Ishikawa (cell line): ENCODE results near the gene SVEP1.

Source experiments
- CEBPB ChIP-seq: IDR thresholded peaks from 2 replicates; pipeline ENCODE4 v1.6.1; 2012
- CREB1 ChIP-seq: IDR thresholded peaks from 2 replicates; pipeline ENCODE4 v1.6.1; 2012; ENCODE audit warnings: low read depth
- EGR1 ChIP-seq: IDR thresholded peaks from 2 replicates; pipeline ENCODE4 v1.6.1; 2012
- EP300 ChIP-seq: IDR thresholded peaks from 2 replicates; pipeline ENCODE4 v1.6.1; 2012; ENCODE audit warnings: borderline replicate concordance
- FOXM1 ChIP-seq: IDR thresholded peaks from 2 replicates; pipeline ENCODE4 v1.6.1; 2012; ENCODE audit warnings: low read depth, borderline replicate concordance
- MAX ChIP-seq: IDR thresholded peaks from 2 replicates; pipeline ENCODE4 v1.6.1; 2012
- NFIC ChIP-seq: IDR thresholded peaks from 2 replicates; pipeline ENCODE4 v1.6.1; 2012
- RAD21 ChIP-seq: IDR thresholded peaks from 2 replicates; pipeline ENCODE4 v1.6.1; 2012; ENCODE audit warnings: low read depth
- REST ChIP-seq: IDR thresholded peaks from 2 replicates; pipeline ENCODE4 v1.6.1; 2012; ENCODE audit warnings: low read depth, mild to moderate bottlenecking
- TAF1 ChIP-seq: IDR thresholded peaks from 2 replicates; pipeline ENCODE4 v1.6.1; 2012; ENCODE audit warnings: low read depth, mild to moderate bottlenecking
- TCF12 ChIP-seq: IDR thresholded peaks from 2 replicates; pipeline ENCODE4 v1.6.1; 2012; ENCODE audit warnings: low read depth
- USF1 ChIP-seq: IDR thresholded peaks from 2 replicates; pipeline ENCODE4 v1.6.1; 2012
- YY1 ChIP-seq: IDR thresholded peaks from 2 replicates; pipeline ENCODE4 v1.6.1; 2012; ENCODE audit warnings: low read depth
- ZBTB7A ChIP-seq: IDR thresholded peaks from 2 replicates; pipeline ENCODE4 v1.6.1; 2012; ENCODE audit warnings: low read depth

DNA sequence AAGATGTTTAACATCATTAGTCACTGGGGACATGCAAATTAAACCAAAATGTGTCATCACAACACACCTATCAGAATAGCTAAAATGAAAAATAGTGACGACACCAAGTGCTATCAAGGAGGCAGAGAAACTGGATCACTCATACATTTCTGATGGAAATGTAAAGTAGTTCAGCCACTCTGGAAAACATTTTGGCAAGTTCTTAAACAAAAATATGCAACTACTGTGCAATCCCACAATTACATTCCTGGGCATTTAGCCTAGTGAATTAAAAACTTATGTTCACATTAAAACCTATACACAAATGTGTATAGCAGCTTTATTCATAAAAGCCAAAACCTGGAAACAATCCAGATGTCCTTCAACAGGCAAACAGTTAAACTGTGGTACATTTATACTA is 53.1 kb downstream of the SVEP1 start:
- no peak for TF ChIP-seq RAD21
- no peak for TF ChIP-seq CREB1
- no peak for TF ChIP-seq MAX
- no peak for TF ChIP-seq TCF12
- no peak for TF ChIP-seq CEBPB
- no peak for TF ChIP-seq YY1
- TF ChIP-seq EGR1 = no peak
- TF ChIP-seq NFIC = no peak
- no peak for TF ChIP-seq EP300
- TF ChIP-seq TAF1 = no peak
- no peak for TF ChIP-seq REST
- TF ChIP-seq ZBTB7A = no peak
- TF ChIP-seq USF1 = no peak
- TF ChIP-seq FOXM1 = no peak
